ENCODE data around the gene TMEM247. TPM values are rescaled to one million over a fixed set of nuclear protein-coding genes. Genes with fewer than 3 reads are reported as not detected.

TMEM247 gene
- total and polyA plus RNA-seq, 2 of the 8 experiments (the other 6 are each of a cell fraction or from before 2014, with no cell fraction given) = not detected

- TF ChIP-seq CHD7 (IDR thresholded peaks at IDR 0.05; ENCODE audit: insufficient replicate concordance, low read length) (no peak), EGR1 (IDR thresholded peaks at IDR 0.05; ENCODE audit: borderline replicate concordance, low read depth, low read length) (no peak), RXRA (IDR thresholded peaks at IDR 0.05; ENCODE audit: insufficient read depth, low read depth, low read length) (no peak), KDM5A (IDR thresholded peaks at IDR 0.05; ENCODE audit: low read length) (no peak), EP300 (IDR thresholded peaks at IDR 0.05; ENCODE audit: borderline replicate concordance in 1 of 2, low read depth in 2 of 2, low read length in 2 of 2) (no peak), CTBP2 (IDR thresholded peaks at IDR 0.05; ENCODE audit: borderline replicate concordance, insufficient read depth, insufficient read length, low read length) (no peak), CHD1 (IDR thresholded peaks at IDR 0.05; ENCODE audit: low read depth, low read length) (no peak), CBX5 (IDR thresholded peaks at IDR 0.05; ENCODE audit: low read depth, low read length) (no peak), NRF1 (IDR thresholded peaks at IDR 0.05; ENCODE audit: low read depth, low read length) (no peak), GTF2F1 (IDR thresholded peaks at IDR 0.05; ENCODE audit: borderline replicate concordance, low read depth, low read length) (no peak)
- TF ChIP-seq, protein P1, sequence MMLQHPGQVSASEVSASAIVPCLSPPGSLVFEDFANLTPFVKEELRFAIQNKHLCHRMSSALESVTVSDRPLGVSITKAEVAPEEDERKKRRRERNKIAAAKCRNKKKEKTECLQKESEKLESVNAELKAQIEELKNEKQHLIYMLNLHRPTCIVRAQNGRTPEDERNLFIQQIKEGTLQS (IDR thresholded peaks at IDR 0.05; ENCODE audit: insufficient read depth, low read depth, low read length) = no peak
Measured at GRCh38 chr2:46436800-46437199, 42.6 kb upstream of the TMEM247 start (continued).

All from H1 (cell line).